ENCODE data around the gene RBM10.

GRCh38 chrX:47178337-47178736, 33.3 kb downstream of the RBM10 start:
- TF ChIP-seq, protein P1, sequence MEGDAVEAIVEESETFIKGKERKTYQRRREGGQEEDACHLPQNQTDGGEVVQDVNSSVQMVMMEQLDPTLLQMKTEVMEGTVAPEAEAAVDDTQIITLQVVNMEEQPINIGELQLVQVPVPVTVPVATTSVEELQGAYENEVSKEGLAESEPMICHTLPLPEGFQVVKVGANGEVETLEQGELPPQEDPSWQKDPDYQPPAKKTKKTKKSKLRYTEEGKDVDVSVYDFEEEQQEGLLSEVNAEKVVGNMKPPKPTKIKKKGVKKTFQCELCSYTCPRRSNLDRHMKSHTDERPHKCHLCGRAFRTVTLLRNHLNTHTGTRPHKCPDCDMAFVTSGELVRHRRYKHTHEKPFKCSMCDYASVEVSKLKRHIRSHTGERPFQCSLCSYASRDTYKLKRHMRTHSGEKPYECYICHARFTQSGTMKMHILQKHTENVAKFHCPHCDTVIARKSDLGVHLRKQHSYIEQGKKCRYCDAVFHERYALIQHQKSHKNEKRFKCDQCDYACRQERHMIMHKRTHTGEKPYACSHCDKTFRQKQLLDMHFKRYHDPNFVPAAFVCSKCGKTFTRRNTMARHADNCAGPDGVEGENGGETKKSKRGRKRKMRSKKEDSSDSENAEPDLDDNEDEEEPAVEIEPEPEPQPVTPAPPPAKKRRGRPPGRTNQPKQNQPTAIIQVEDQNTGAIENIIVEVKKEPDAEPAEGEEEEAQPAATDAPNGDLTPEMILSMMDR (conservative IDR thresholded peaks at IDR 0.05 in 1 of 2, IDR thresholded peaks at IDR 0.05 in 1 of 2; ENCODE audit: low read depth in 1 of 2, low read length in 2 of 2) = no peak
- no peak for TF ChIP-seq EZH2 (IDR thresholded peaks at IDR 0.05; ENCODE audit: low read length, missing control alignments)

Data from fibroblast of lung (primary cell).